NCI-H446 (cell line): ENCODE measurements around the gene ARHGAP24.

ENCODE experiments used
- DNase-seq, 2 experiments: peaks; one replicate each; lab custom pipeline; 2025; lab: John Stamatoyannopoulos, UW

The ARHGAP24 gene

GRCh38 chr4:85474818-85475630 lies at the start of gene ARHGAP24:
TSS of gene ARHGAP24 (plus strand) at chr4:85475150.
- no peak for DNase-seq

GRCh38 chr4:85426366-85426765 lies 48.6 kb upstream of the ARHGAP24 start:
- no peak for DNase-seq

GRCh38 chr4:85427123-85427522 lies 47.8 kb upstream of the ARHGAP24 start:
- DNase-seq, result no peak

- DNase-seq, result no peak
Measured at GRCh38 chr4:85430226-85430625, 44.7 kb upstream of the ARHGAP24 start.

- DNase-seq, result no peak
Measured at GRCh38 chr4:85430697-85431096, 44.3 kb upstream of the ARHGAP24 start.

- no peak for DNase-seq
Measured at GRCh38 chr4:85431156-85431555, 43.8 kb upstream of the ARHGAP24 start.

GRCh38 chr4:85431881-85432485 lies 43.0 kb upstream of the ARHGAP24 start:
- no peak for DNase-seq

- peak in 1 of 2 experiments; percentile 15 for DNase-seq
Measured at GRCh38 chr4:85445050-85445639, 29.8 kb upstream of the ARHGAP24 start.

GRCh38 chr4:85446141-85446861 lies 28.6 kb upstream of the ARHGAP24 start:
- DNase-seq, result no peak

- DNase-seq, result no peak
Measured at GRCh38 chr4:85448906-85449890, 25.8 kb upstream of the ARHGAP24 start.

GRCh38 chr4:85452058-85452731 lies 22.8 kb upstream of the ARHGAP24 start:
- DNase-seq, result no peak

- no peak for DNase-seq
Measured at GRCh38 chr4:85455942-85456341, 19.0 kb upstream of the ARHGAP24 start.

- DNase-seq, result peak; percentile 13 to 39
Measured at GRCh38 chr4:85457752-85458467, 17.0 kb upstream of the ARHGAP24 start.

- DNase-seq, result no peak
Measured at GRCh38 chr4:85459736-85460135, 15.2 kb upstream of the ARHGAP24 start.

- no peak for DNase-seq
Measured at GRCh38 chr4:85474356-85474755, 594 bp upstream of the ARHGAP24 start.

- DNase-seq, result no peak
Measured at GRCh38 chr4:85475631-85476233, 782 bp downstream of the ARHGAP24 start.

GRCh38 chr4:85476381-85476780 lies 1.4 kb downstream of the ARHGAP24 start:
- no peak for DNase-seq

- DNase-seq, result no peak
Measured at GRCh38 chr4:85477534-85477933, 2.6 kb downstream of the ARHGAP24 start.

GRCh38 chr4:85478576-85478975 lies 3.6 kb downstream of the ARHGAP24 start:
- DNase-seq, result no peak
